Sciatic nerve (tissue), 2 donors: ENCODE results near the gene SMIM3. TPM values are rescaled to one million over a fixed set of nuclear protein-coding genes. Genes with fewer than 3 reads are reported as not detected.
"Not testable (repeated sequence)": the region's sequence is repeated elsewhere in the genome, so short reads cannot be mapped to it uniquely, and the experiment has no call there.

ENCODE experiments used
- ATAC-seq: fragments of 200-7000 bp; cut with Tn5 transposase; one replicate; pipeline ENCODE4 v1.9.1; 2020; ENCODE audit warnings: mild to moderate bottlenecking, moderate library complexity
- DNase-seq: peaks from one replicate; pipeline ENCODE4 v3.0.0-alpha.2; 2020; ENCODE audit warnings: low spot score
- intact Hi-C: fragments of 100-400 bp; cut with DNase I; formaldehyde crosslinking; loops from one replicate; pipeline ENCODE4 v1.14.2; 2022
- total RNA-seq: library from RNA; stranded (reverse); fragmentation: NEBNext Ultra II Directional; extraction: Animal tissue kit (Norgen Biotek cat#: 25700); gene quantifications from one replicate; pipeline ENCODE4 v1.2.1, GENCODE V29; 2021
- donor health status: DM: no; HTN: no; CAD: no.
- donor health status: DM: no; HTN: no; CAD: no.

SMIM3 gene
- total RNA-seq, 1 donor from 2014 or later = 20.4 TPM

- intact Hi-C loops = no loop called here
- no peak for ATAC-seq
- DNase-seq = no peak
Observed at GRCh38 chr5:150788977-150789376, 10.4 kb downstream of the SMIM3 start.

GRCh38 chr5:150789450-150789849 is 10.9 kb downstream of the SMIM3 start:
- DNase-seq = no peak
- intact Hi-C loops = no loop called here
- no peak for ATAC-seq

DNA sequence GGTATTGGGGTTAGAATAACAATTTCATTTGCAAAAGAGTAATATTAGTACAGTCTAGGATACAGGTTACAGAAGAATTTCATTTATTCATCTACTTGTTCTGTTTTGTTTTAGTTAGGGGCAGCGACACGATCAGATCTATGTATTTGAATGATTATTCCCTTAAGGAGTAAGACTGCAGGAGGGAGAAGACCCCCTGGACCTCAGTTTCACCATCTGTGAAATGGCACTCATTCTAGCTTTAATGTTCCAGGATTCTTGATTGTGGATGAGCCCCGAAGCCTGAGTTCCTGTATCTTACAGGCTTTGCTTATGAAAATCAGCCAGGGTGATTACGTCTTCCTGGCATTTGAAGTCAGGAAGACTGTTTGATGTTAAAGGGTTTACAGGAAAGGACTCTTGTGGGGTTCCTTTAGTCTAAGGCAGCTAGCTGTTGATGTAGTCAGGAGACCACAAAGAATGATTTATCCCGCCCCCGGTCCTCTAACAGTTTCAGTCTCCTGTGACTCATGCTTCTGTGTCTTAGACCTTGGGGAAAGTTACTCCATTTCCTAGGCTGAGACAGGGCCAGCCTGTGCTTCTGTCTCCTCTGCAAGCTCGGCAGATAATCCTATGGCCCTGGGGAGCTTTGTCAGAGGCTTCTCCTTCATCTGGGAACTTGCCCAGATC is 11.5 kb downstream of the SMIM3 start:
- intact Hi-C loops = no loop called here
- no peak for DNase-seq
- ATAC-seq = peak; percentile 59

DNA sequence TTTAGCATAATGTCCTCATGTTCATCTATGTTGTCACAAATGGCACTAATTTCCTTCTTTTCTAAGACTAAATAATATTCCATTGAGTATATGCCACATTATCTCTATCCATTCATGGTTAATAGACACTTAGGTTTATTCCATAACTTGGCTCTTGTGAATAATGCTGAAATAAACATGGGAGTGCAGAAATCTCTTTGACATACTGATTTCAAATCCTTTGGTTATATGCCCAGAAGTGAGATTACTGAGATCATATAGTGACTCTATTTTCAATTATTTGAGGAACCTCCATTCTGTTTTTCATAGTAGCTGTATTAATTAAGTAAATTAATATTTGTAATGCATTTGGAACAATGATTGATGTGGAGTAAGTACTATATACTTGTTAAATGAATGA is 13.0 kb downstream of the SMIM3 start:
- intact Hi-C loops = no loop called here
- no peak for ATAC-seq
- DNase-seq = no peak

GRCh38 chr5:150793423-150793888 is 14.9 kb downstream of the SMIM3 start:
- DNase-seq, intact Hi-C loops, ATAC-seq: not testable (repeated sequence)

- intact Hi-C loops = no loop called here
- ATAC-seq (no peak), DNase-seq (no peak)
Observed at GRCh38 chr5:150794927-150795326, 16.4 kb downstream of the SMIM3 start.

DNA sequence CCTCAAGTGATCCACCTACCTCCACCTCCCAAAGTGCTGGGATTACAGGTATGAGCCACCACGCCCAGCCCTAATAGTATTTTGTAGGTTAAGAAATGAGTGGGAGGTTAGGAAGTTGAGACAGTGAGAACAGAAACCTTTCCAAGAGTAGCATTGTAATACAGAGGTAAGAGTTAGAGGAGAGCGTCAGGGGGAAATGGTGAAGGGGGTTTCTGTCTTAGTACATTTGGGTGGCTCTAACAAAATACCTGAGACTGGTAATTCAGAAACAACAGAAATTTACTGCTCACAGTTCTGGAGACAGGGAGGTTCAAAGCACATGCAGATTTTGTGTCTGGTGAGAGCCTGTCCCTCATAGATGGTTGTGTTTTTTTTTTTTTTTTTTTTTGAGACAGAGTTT is 18.8 kb downstream of the SMIM3 start:
- ATAC-seq = no peak
- intact Hi-C loops = no loop called here
- no peak for DNase-seq

DNA sequence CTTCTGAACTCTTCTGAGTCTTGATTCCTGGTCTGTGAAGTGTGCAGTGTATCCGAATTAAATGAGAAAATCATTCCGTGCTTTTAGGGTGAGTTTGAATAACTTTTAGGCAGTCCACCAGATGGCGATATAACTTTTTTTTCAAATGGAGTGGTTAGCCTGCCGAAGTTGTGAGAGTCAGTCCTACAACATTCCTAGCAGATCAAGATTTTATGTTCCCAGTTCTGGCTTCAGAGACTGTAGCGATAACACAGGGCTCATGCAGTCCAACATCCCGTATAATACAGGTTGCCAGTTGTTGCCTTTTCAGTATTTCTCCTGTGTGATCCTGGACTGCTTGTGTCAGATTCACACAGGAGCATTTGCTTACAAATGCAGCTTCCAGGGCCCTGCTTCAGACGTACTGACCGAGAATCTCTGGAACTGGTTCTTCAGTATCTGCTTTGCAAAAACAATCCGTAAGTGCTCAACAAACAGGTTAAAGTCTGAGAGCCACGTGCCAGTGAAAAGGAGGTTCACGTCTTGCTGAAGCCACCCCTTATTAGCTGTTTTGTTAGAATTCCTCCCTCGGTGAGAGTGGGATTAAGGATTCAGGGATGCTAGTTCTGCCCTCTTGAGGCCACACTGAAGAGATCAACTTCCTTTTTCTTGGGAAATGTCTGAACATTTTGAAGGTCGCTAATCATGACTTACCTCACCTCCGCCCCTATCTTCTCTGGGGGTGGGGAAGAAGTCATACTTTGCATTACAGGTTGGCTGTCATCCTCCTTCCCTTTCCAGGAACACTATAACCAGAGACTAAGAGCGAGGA is 22.8 kb downstream of the SMIM3 start:
- ATAC-seq = peak; percentile 94
- intact Hi-C loops = no loop called here

DNA sequence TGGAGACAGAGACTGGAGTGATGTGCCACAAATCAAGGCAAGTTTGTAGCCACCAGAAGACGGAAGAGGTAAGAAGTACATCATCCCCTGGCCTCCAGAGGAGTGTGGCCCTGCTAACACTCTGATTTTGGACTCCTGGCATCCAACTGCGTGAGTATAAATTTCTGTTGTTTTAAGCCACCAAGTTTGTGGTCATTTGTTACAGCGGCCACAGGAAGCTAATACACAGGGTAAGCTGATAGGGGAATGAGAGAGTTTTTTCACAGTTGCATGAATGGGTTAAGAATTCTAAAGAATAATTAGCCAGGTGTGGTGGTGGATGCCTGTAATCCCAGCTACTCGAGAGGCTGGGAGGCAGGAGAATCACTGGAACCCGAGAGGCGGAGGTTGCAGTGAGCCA is 25.8 kb downstream of the SMIM3 start:
- ATAC-seq (no peak), DNase-seq (no peak)
- intact Hi-C loops = no loop called here

More for the DNA sequence above, 22.8 kb downstream of the SMIM3 start:
- DNase-seq = no peak

- ATAC-seq (no peak), DNase-seq (no peak)
- intact Hi-C loops = no loop called here
Observed at GRCh38 chr5:150809363-150809762, 30.8 kb downstream of the SMIM3 start.

- DNase-seq (no peak), ATAC-seq (no peak)
- intact Hi-C loops = no loop called here
Observed at GRCh38 chr5:150815010-150815409, 36.5 kb downstream of the SMIM3 start.

- DNase-seq (no peak), ATAC-seq (no peak)
- intact Hi-C loops = no loop called here
Observed at GRCh38 chr5:150816946-150817345, 38.4 kb downstream of the SMIM3 start.

- ATAC-seq (no peak), DNase-seq (no peak)
- intact Hi-C loops = no loop called here
Observed at GRCh38 chr5:150829744-150830143, 51.2 kb downstream of the SMIM3 start.

DNA sequence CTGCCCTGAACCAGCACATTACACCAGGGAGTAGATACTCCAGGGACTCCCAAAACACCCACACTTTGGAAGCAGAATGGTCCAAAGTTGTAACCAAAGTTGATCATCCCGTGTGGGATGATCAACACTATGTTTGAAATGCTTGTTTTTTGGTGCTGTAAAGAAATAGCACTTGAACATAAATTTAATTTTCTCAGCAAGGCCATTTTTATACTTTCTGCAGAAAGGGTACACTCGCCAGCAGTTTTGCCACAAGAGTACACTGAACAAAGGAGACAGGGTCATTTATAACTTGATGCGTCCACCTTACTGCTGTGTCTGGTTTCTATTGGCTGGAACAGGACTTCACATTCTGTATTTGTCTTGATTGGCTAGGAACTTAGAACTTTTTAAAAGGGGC is 53.3 kb downstream of the SMIM3 start:
- intact Hi-C loops, ATAC-seq, DNase-seq: not testable (repeated sequence)

DNA sequence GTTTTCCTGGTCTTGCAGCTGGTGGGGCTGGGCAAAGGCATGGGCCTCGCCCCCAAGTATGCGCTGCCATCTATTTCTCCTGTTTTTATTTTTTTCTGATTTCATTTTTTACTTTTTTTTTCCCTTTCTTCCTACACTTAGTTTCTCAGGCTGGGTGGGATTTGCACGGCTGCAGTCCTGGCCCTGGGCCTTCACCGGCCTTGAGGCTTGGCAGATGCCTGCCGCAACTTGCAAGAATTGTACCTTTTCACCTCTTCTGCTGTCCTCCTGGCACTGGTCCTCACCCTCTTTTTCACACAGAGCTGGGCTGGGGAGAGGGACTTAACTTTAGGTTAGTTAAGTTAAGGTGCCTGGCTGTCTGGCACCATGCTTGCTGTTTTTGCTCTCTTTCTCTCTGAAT is 57.5 kb downstream of the SMIM3 start:
- intact Hi-C loops = no loop called here
- ATAC-seq = no peak
- DNase-seq = no peak

DNA sequence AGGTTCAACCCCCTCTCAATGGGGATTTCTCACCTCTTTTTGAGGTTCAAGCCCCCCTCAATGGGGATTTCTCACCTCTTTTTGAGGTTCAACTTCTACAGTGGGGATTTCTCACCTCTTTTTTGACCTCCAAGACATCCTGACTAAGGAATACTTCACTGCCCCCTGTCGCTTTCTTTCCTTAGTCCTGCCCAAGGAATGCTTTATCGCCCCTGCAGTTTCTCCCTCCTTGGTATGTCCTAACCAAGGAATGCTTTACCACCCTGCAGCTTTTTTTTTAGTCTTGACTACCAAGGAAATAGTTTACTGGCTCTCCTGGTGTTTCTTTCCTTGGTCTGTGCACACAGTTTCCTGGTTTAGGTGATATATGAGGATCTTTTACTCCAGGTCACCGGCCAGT is 58.1 kb downstream of the SMIM3 start:
- no peak for ATAC-seq
- no peak for DNase-seq
- intact Hi-C loops = no loop called here

GRCh38 chr5:150845185-150845859 is 66.8 kb downstream of the SMIM3 start:
- ATAC-seq, intact Hi-C loops: not testable (repeated sequence)
- peak; percentile 45 for DNase-seq

DNA sequence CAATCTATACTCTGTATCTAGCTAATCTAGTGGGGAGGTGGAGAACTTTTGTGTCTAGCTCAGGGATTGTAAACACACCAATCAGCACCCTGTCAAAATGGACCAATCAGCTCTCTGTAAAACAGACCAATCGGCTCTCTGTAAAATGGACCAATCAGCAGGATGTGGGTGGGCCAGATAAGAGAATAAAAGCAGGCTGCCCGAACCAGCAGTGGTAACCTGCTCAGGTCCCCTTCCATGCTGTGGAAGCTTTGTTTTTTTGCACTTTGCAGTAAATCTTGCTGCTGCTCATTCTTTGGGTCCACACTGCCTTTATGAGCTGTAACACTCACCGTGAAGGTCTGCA is 67.7 kb downstream of the SMIM3 start, which contains the start of gene IRGM:
IRGM (plus strand) TSS at position 214 of the 346 bp plus-strand sequence. CDS start 1,603 bp downstream, outside the sequence.
- ATAC-seq, DNase-seq, intact Hi-C loops: not testable (repeated sequence)
